ENCODE measurements around the gene FAM107A.

FAM107A gene

GRCh38 chr3:58622436-58622835, 45.2 kb upstream of the FAM107A start:
- in situ Hi-C loops (cut with HindIII; ENCODE audit: low pct_ligation_motif_present, low sequenced_read_pairs): no loop called here
- DNase-seq: no peak
- no peak overlapping the region for H3K4me3 ChIP-seq (ENCODE audit: low read depth, low read length)
- no peaks in the 10 kb centered on the region for H3K27me3 ChIP-seq (replicated peaks)
- no peak overlapping the region for H3K27ac ChIP-seq
- TF ChIP-seq, protein P1, sequence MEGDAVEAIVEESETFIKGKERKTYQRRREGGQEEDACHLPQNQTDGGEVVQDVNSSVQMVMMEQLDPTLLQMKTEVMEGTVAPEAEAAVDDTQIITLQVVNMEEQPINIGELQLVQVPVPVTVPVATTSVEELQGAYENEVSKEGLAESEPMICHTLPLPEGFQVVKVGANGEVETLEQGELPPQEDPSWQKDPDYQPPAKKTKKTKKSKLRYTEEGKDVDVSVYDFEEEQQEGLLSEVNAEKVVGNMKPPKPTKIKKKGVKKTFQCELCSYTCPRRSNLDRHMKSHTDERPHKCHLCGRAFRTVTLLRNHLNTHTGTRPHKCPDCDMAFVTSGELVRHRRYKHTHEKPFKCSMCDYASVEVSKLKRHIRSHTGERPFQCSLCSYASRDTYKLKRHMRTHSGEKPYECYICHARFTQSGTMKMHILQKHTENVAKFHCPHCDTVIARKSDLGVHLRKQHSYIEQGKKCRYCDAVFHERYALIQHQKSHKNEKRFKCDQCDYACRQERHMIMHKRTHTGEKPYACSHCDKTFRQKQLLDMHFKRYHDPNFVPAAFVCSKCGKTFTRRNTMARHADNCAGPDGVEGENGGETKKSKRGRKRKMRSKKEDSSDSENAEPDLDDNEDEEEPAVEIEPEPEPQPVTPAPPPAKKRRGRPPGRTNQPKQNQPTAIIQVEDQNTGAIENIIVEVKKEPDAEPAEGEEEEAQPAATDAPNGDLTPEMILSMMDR (IDR thresholded peaks at IDR 0.05; ENCODE audit: low read depth, low read length, missing control alignments): no peak
- no peaks in the 10 kb centered on the region for H3K36me3 ChIP-seq (replicated peaks)

DNA sequence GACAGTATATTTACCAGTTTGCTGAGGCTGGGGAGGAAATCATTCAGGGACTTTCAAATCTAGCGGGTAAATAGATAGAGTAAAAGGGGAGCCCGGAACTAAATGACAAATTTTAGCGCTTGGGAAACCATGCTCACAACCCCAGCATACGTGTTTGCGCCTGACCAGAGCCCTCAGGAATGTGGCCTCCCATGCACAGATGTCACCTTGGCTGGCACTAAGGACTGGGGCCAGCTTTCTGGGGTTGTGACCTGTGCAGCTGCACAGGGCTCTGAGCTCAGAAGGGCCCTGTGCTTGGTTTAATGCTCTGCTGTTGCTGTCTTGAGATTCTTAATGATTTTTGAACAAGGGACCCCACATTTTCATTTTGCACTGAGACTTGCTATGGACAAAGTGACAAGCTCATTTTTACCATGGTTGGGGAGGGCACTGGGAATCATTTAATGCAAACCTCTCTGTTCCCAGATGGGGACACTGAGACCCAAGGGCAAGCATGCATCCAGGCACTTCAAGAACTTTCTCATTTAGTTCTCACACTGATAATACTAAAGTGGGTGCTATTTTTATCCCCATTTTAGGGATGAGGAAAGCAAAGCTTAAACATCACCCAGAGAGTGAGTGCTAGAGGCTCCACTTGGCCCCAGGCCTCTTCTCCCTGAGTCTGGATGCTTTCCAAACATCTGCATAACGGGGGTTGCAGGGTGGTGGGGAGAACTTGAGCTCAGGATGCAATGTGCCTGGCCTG, 44.1 kb upstream of the FAM107A start:
- Histone ChIP-seq H3K4me3 (ENCODE audit: low read depth, low read length) (no peak overlapping the region), H3K27ac (no peak overlapping the region), H3K36me3 (replicated peaks) (no peaks in the 10 kb centered on the region), H3K27me3 (replicated peaks) (no peaks in the 10 kb centered on the region)
- DNase-seq: no peak
- in situ Hi-C loops (cut with HindIII; ENCODE audit: low pct_ligation_motif_present, low sequenced_read_pairs): no loop called here
- TF ChIP-seq, protein P1 (IDR thresholded peaks at IDR 0.05; ENCODE audit: low read depth, low read length, missing control alignments): no peak

- TF ChIP-seq, protein P1 (IDR thresholded peaks at IDR 0.05; ENCODE audit: low read depth, low read length, missing control alignments): no peak
- Histone ChIP-seq H3K36me3 (replicated peaks) (no peaks in the 10 kb centered on the region), H3K27me3 (replicated peaks) (no peaks in the 10 kb centered on the region), H3K27ac (no peak overlapping the region), H3K4me3 (ENCODE audit: low read depth, low read length) (no peak overlapping the region)
- in situ Hi-C loops (cut with HindIII; ENCODE audit: low pct_ligation_motif_present, low sequenced_read_pairs): no loop called here
- no peak for DNase-seq
Measured at GRCh38 chr3:58620421-58620820, 43.2 kb upstream of the FAM107A start.

GRCh38 chr3:58617338-58617761, 40.2 kb upstream of the FAM107A start:
- TF ChIP-seq, protein P1 (IDR thresholded peaks at IDR 0.05; ENCODE audit: low read depth, low read length, missing control alignments): no peak
- no peak overlapping the region for H3K27ac ChIP-seq
- no peak overlapping the region for H3K4me3 ChIP-seq (ENCODE audit: low read depth, low read length)
- no peak for DNase-seq
- no peaks in the 10 kb centered on the region for H3K27me3 ChIP-seq (replicated peaks)
- H3K36me3 ChIP-seq (replicated peaks): no peaks in the 10 kb centered on the region
- in situ Hi-C loops (cut with HindIII; ENCODE audit: low pct_ligation_motif_present, low sequenced_read_pairs): no loop called here

GRCh38 chr3:58613236-58614132, 36.3 kb upstream of the FAM107A start:
- no peaks in the 10 kb centered on the region for H3K36me3 ChIP-seq (replicated peaks)
- no peaks in the 10 kb centered on the region for H3K27me3 ChIP-seq (replicated peaks)
- no peak overlapping the region for H3K4me3 ChIP-seq (ENCODE audit: low read depth, low read length)
- in situ Hi-C loops (cut with HindIII; ENCODE audit: low pct_ligation_motif_present, low sequenced_read_pairs): no loop called here
- H3K27ac ChIP-seq: no peak overlapping the region
- TF ChIP-seq, protein P1 (IDR thresholded peaks at IDR 0.05; ENCODE audit: low read depth, low read length, missing control alignments): no peak
- DNase-seq: no peak
